ENCODE measurements around the gene FKBP15. TPM values are rescaled to one million over a fixed set of nuclear protein-coding genes. Genes with fewer than 3 reads are reported as not detected.

The FKBP15 gene
- total and polyA plus RNA-seq, 8 donors = 5.5 to 36.6 (median 13.7) TPM

DNA sequence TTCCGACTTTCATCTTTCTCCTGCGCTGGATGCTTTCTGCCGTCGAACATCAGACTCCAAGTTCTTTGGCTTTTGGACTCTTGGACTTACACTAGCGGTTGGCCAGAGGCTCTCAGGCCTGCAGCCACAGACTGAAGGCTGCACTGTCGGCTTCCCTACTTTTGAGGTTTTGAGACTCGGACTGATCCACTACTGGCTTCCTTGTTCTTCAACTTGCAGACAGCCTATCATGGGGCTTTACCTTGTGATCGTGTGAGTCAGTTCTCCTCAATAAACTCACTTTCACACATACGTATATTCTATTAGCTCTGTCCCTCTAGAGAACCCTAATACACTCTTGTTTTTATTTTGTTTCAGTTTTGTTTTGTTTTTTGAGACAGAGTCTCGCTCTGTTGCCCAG is 10.3 kb downstream of the FKBP15 start:
- Histone ChIP-seq H3K4me1 (peaks cover 0 to 15% (median 7%) of the 10 kb centered on the region in 4 donors), H3K4me3 (no peak overlapping the region), H3K27me3 (no peaks in the 10 kb centered on the region), H3K9me3 (no peaks in the 10 kb centered on the region), H3K36me3 (peaks cover 30 to 67% (median 60%) of the 10 kb centered on the region in 4 donors), H3K27ac (no peak overlapping the region)
- TF ChIP-seq EP300 (IDR thresholded peaks at IDR 0.05) = no peak
- no peak for TF ChIP-seq POLR2AphosphoS5 (IDR thresholded peaks at IDR 0.05)
- no peak for TF ChIP-seq POLR2A (IDR thresholded peaks at IDR 0.05)
- TF ChIP-seq, protein P1, sequence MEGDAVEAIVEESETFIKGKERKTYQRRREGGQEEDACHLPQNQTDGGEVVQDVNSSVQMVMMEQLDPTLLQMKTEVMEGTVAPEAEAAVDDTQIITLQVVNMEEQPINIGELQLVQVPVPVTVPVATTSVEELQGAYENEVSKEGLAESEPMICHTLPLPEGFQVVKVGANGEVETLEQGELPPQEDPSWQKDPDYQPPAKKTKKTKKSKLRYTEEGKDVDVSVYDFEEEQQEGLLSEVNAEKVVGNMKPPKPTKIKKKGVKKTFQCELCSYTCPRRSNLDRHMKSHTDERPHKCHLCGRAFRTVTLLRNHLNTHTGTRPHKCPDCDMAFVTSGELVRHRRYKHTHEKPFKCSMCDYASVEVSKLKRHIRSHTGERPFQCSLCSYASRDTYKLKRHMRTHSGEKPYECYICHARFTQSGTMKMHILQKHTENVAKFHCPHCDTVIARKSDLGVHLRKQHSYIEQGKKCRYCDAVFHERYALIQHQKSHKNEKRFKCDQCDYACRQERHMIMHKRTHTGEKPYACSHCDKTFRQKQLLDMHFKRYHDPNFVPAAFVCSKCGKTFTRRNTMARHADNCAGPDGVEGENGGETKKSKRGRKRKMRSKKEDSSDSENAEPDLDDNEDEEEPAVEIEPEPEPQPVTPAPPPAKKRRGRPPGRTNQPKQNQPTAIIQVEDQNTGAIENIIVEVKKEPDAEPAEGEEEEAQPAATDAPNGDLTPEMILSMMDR (IDR thresholded peaks at IDR 0.05) = no peak
- DNase-seq = no peak
- intact Hi-C loops (cut with DNase I; ENCODE audit: low total_unique reads) = no loop called here
- 92 to 97% (median 95%) methylated on average over 10 of the region's 10 CpGs for WGBS, 5 donors

DNA sequence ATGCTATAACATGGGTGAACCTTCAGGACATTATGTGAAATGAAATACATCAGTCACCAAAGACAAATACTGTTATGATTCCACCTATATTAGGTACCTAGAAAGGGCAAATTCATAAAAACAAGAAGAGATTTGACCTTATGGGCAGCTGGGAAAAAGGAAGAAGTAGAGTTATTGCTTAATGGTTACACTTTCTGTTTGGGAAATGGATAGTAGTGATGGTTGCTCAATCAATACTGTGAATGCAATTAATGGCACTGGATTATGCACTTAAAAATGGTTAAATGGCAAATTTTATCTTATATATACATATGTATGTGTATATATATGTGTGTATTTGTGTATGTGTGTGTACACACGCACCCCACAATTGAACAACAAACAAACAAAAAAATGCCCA is 15.2 kb downstream of the FKBP15 start:
- no peaks in the 10 kb centered on the region for H3K27me3 ChIP-seq
- WGBS, 5 donors = 93 to 100% (median 100%) methylated on average over 1 of the region's 1 CpG
- no peak overlapping the region for H3K27ac ChIP-seq
- intact Hi-C loops (cut with DNase I; ENCODE audit: low total_unique reads) = no loop called here
- no peak for TF ChIP-seq POLR2AphosphoS5 (IDR thresholded peaks at IDR 0.05)
- no peak for TF ChIP-seq EP300 (IDR thresholded peaks at IDR 0.05)
- TF ChIP-seq, protein P1 (IDR thresholded peaks at IDR 0.05) = no peak
- TF ChIP-seq POLR2A (IDR thresholded peaks at IDR 0.05) = no peak
- peaks cover 43 to 100% (median 98%) of the 10 kb centered on the region in 4 donors for H3K36me3 ChIP-seq
- H3K4me3 ChIP-seq = no peak overlapping the region
- peaks cover 0 to 3% (median 0%) of the 10 kb centered on the region in 4 donors for H3K4me1 ChIP-seq
- no peaks in the 10 kb centered on the region for H3K9me3 ChIP-seq
- DNase-seq = no peak

DNA sequence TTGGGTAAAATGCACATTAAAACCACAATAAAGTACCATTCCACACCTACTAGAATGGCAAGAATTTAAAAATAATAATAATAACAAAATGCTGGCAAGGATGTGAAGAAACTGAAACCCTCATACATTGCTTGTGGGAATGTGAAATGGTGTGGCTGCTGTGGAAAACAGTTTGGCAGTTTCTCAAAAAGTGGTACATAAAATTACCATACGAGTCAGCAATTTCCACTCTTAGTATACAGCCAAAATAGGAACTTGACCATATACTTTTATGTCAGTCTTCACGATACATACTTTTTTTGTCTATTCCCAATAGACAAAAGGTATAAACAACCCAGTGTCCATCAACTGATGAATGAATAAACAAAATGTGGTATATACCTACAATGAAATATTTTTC is 15.6 kb downstream of the FKBP15 start:
- DNase-seq = no peak
- Histone ChIP-seq H3K9me3 (no peaks in the 10 kb centered on the region), H3K4me3 (no peak overlapping the region), H3K4me1 (peaks cover 0 to 3% (median 0%) of the 10 kb centered on the region in 4 donors), H3K27ac (no peak overlapping the region), H3K36me3 (peaks cover 38 to 100% (median 98%) of the 10 kb centered on the region in 4 donors), H3K27me3 (no peaks in the 10 kb centered on the region)
- intact Hi-C loops (cut with DNase I; ENCODE audit: low total_unique reads) = no loop called here
- 82 to 95% (median 90%) methylated on average over 2 of the region's 2 CpGs for WGBS, 5 donors
- TF ChIP-seq EP300 (IDR thresholded peaks at IDR 0.05) = no peak
- TF ChIP-seq, protein P1 (IDR thresholded peaks at IDR 0.05) = no peak
- TF ChIP-seq POLR2A (IDR thresholded peaks at IDR 0.05) = no peak
- no peak for TF ChIP-seq POLR2AphosphoS5 (IDR thresholded peaks at IDR 0.05)

DNA sequence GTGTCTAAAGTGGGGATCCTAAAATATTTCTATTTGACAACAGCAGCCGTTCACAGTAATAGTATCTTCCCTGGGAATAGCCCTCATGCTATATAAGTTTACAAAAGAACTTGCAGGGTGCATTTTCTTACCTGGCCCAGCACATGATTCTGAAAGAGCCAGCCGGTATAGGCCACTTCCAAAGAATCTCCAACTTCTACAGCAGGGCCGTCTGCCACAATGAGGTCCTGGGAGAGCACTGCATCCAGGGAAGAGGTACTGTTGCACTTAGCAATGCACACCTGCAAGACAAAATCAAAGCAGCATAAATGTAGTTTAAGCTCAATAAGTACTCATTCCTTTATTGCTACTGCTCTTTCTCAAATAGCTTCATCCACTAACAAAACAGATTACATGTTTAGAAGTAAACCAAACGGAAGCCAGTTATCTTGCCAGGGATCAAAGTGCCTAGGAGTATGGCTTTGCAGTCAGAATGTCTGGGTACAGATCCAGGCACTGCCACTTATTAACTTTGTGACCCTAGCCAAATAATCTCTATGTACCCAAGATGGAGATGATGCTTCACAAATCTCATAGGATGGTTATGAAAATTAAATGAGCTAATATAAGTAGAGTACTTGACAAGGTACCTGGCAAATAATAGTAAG is 21.3 kb downstream of the FKBP15 start:
- Histone ChIP-seq H3K4me1 (no peaks in the 10 kb centered on the region), H3K9me3 (no peaks in the 10 kb centered on the region), H3K4me3 (no peak overlapping the region), H3K36me3 (peaks cover 31 to 100% (median 99%) of the 10 kb centered on the region in 4 donors), H3K27ac (no peak overlapping the region), H3K27me3 (no peaks in the 10 kb centered on the region)
- DNase-seq = no peak
- intact Hi-C loops (cut with DNase I; ENCODE audit: low total_unique reads) = no loop called here
- 72 to 93% (median 87%) methylated on average over 4 of the region's 4 CpGs for WGBS, 5 donors
- no peak for TF ChIP-seq POLR2AphosphoS5 (IDR thresholded peaks at IDR 0.05)
- TF ChIP-seq, protein P1 (IDR thresholded peaks at IDR 0.05) = no peak
- TF ChIP-seq POLR2A (IDR thresholded peaks at IDR 0.05) = no peak
- no peak for TF ChIP-seq EP300 (IDR thresholded peaks at IDR 0.05)

All from stomach (tissue), 9 donors.